SU-DHL-6 (cell line): ENCODE measurements around the gene GPR141.

ENCODE experiments used
- H2AFZ ChIP-seq: fragments of 200-600 bp; sonication (generic); 2 replicates; pipeline ENCODE4 v1.6.1; 2014; ENCODE audit warnings: low read depth, mild to moderate bottlenecking, moderate library complexity, mixed read lengths, antibody characterized with exemption, low read length; ENCODE audit not compliant: severe bottlenecking
- H3F3A ChIP-seq: fragments of 200-600 bp; shearing (Covaris generic); 2 replicates; pipeline ENCODE4 v1.6.0; 2016; ENCODE audit warnings: antibody characterized with exemption, mild to moderate bottlenecking; ENCODE audit not compliant: insufficient read depth
- H3K27ac ChIP-seq: fragments of 200-600 bp; sonication (generic); 2 replicates; pipeline ENCODE4 v1.5.1; 2016; ENCODE audit warnings: low read depth, mild to moderate bottlenecking, low read length, moderate library complexity, mixed read lengths
- H3K27me3 ChIP-seq: fragments of 200-600 bp; sonication (generic), shearing (Covaris generic); 2 replicates; pipeline ENCODE4 v1.6.0; 2014; ENCODE audit warnings: mild to moderate bottlenecking, low read length
- H3K36me3 ChIP-seq: fragments of 200-600 bp; sonication (generic); 2 replicates; pipeline ENCODE4 v1.6.1; 2014; ENCODE audit warnings: mild to moderate bottlenecking, low read length, mixed read lengths
- H3K4me2 ChIP-seq: fragments of 300-600, 200-600 bp; shearing (Covaris generic), sonication (generic); 2 replicates; pipeline ENCODE4 v1.6.0; 2014; ENCODE audit warnings: low read length, low read depth, mild to moderate bottlenecking; ENCODE audit not compliant: poor library complexity, severe bottlenecking
- H3K4me3 ChIP-seq: fragments of 200-600 bp; sonication (generic); 2 replicates; pipeline ENCODE4 v1.5.1; 2014; ENCODE audit warnings: antibody characterized with exemption, low read length, mild to moderate bottlenecking, mixed read lengths; ENCODE audit not compliant: insufficient read depth, poor library complexity, severe bottlenecking
- H3K79me2 ChIP-seq: fragments of 200-600 bp; sonication (generic); 2 replicates; pipeline ENCODE4 v1.6.1; 2014; ENCODE audit warnings: mild to moderate bottlenecking, low read length, moderate library complexity; ENCODE audit not compliant: insufficient read depth
- H3K9ac ChIP-seq: fragments of 200-600 bp; sonication (generic); 2 replicates; pipeline ENCODE4 v1.7.0; 2014; ENCODE audit warnings: mild to moderate bottlenecking, low read length
- H3K9me2 ChIP-seq: fragments of 200-600 bp; sonication (generic); replicated peaks from 2 replicates; pipeline ENCODE4 v1.6.1; 2014; ENCODE audit warnings: low read length; ENCODE audit not compliant: insufficient read depth
- H3K9me3 ChIP-seq: fragments of 200-600 bp; sonication (generic); 2 replicates; pipeline ENCODE4 v1.6.1; 2014; ENCODE audit warnings: low read length, mixed read lengths; ENCODE audit not compliant: insufficient read depth
- H4K20me1 ChIP-seq: fragments of 200-600 bp; sonication (generic); 2 replicates; pipeline ENCODE4 v1.6.1; 2014; ENCODE audit warnings: low read depth, mild to moderate bottlenecking, antibody characterized with exemption, low read length, moderate library complexity, mixed read lengths
- EZH2phosphoT487 ChIP-seq: fragments of 200-600 bp; sonication (generic), shearing (Covaris generic); conservative IDR thresholded peaks from 2 replicates; pipeline ENCODE4 v1.6.1; 2018; ENCODE audit warnings: mild to moderate bottlenecking, antibody characterized with exemption, low read length, moderate library complexity, mixed read lengths
- TF ChIP-seq, protein P1 (sequence below): fragments of 200-600 bp; sonication (generic); IDR thresholded peaks from one replicate; pipeline ENCODE4 v1.5.1; 2017; ENCODE audit warnings: antibody characterized with exemption, mild to moderate bottlenecking, low read length, moderate library complexity; ENCODE audit not compliant: insufficient read depth, poor library complexity, severe bottlenecking

GPR141 gene

DNA sequence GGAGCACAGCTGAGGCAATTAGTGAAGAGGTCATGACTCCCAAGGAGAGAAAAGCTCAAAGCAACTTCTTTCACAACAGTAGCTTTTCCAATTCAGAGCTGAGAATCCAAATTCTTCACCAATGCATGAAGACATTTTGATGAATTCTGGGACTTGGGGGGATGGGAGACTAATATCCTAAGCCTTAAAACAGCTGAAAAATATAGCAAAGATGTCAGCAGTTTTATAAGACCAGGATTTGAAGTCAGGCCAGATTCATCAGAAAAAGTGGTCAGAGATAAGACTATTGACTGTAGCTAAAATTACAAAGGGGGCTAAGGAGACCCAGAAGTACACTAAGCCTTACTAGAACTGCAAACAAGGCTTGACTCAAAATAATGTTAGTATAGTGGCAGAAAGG, 51.6 kb downstream of the GPR141 start:
- Histone ChIP-seq H4K20me1 (no peaks in the 10 kb centered on the region), H3K4me2 (no peak overlapping the region), H3F3A (no peaks in the 10 kb centered on the region), H3K27ac (no peak overlapping the region), H3K9ac (no peak overlapping the region), H3K27me3 (no peaks in the 10 kb centered on the region), H3K36me3 (no peaks in the 10 kb centered on the region), H3K9me3 (no peaks in the 10 kb centered on the region), H3K9me2 (no peaks in the 10 kb centered on the region), H3K4me3 (no peak overlapping the region), H3K79me2 (no peaks in the 10 kb centered on the region), H2AFZ (no peak overlapping the region)
- no peak for TF ChIP-seq EZH2phosphoT487

DNA sequence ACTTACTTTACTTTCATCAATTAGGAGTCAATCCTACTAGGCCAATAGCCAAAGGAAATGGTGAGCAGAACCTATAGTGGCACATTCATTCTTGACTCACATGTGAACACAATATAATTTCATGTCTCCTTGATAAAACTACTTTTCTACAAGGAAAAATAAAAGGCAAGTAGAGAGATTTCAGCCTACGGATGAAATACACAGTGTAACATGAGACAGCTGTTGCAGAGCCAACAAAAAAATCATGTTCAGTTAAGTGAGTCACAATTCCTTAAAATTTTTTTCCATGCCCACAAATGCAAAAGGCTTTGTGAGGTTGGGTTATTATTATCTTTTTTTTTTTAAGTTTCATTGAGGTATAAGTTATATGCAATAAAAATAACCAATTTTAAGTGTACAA, 54.8 kb downstream of the GPR141 start:
- Histone ChIP-seq H3K9me3 (no peaks in the 10 kb centered on the region), H3K4me2 (no peak overlapping the region), H2AFZ (no peak overlapping the region), H3K36me3 (no peaks in the 10 kb centered on the region), H3K79me2 (no peaks in the 10 kb centered on the region), H3K9me2 (no peaks in the 10 kb centered on the region), H3K27me3 (no peaks in the 10 kb centered on the region), H3K4me3 (no peak overlapping the region), H3F3A (no peaks in the 10 kb centered on the region), H3K9ac (no peak overlapping the region), H4K20me1 (no peaks in the 10 kb centered on the region), H3K27ac (no peak overlapping the region)
- TF ChIP-seq, protein P1, sequence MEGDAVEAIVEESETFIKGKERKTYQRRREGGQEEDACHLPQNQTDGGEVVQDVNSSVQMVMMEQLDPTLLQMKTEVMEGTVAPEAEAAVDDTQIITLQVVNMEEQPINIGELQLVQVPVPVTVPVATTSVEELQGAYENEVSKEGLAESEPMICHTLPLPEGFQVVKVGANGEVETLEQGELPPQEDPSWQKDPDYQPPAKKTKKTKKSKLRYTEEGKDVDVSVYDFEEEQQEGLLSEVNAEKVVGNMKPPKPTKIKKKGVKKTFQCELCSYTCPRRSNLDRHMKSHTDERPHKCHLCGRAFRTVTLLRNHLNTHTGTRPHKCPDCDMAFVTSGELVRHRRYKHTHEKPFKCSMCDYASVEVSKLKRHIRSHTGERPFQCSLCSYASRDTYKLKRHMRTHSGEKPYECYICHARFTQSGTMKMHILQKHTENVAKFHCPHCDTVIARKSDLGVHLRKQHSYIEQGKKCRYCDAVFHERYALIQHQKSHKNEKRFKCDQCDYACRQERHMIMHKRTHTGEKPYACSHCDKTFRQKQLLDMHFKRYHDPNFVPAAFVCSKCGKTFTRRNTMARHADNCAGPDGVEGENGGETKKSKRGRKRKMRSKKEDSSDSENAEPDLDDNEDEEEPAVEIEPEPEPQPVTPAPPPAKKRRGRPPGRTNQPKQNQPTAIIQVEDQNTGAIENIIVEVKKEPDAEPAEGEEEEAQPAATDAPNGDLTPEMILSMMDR, result no peak
- TF ChIP-seq EZH2phosphoT487, result no peak

DNA sequence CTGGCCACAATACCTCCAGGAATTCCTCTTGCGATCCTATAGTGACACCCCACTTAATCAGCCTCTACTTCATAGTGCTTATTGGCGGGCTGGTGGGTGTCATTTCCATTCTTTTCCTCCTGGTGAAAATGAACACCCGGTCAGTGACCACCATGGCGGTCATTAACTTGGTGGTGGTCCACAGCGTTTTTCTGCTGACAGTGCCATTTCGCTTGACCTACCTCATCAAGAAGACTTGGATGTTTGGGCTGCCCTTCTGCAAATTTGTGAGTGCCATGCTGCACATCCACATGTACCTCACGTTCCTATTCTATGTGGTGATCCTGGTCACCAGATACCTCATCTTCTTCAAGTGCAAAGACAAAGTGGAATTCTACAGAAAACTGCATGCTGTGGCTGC, 56.8 kb downstream of the GPR141 start:
- no peaks in the 10 kb centered on the region for H4K20me1 ChIP-seq
- no peak overlapping the region for H2AFZ ChIP-seq
- H3K4me2 ChIP-seq, result no peak overlapping the region
- no peaks in the 10 kb centered on the region for H3K36me3 ChIP-seq
- no peaks in the 10 kb centered on the region for H3K9me2 ChIP-seq
- TF ChIP-seq EZH2phosphoT487, result no peak
- TF ChIP-seq, protein P1, result no peak
- no peaks in the 10 kb centered on the region for H3K79me2 ChIP-seq
- H3K27ac ChIP-seq, result no peak overlapping the region
- no peaks in the 10 kb centered on the region for H3F3A ChIP-seq
- H3K4me3 ChIP-seq, result no peak overlapping the region
- H3K9ac ChIP-seq, result no peak overlapping the region
- H3K27me3 ChIP-seq, result no peaks in the 10 kb centered on the region
- H3K9me3 ChIP-seq, result no peaks in the 10 kb centered on the region

DNA sequence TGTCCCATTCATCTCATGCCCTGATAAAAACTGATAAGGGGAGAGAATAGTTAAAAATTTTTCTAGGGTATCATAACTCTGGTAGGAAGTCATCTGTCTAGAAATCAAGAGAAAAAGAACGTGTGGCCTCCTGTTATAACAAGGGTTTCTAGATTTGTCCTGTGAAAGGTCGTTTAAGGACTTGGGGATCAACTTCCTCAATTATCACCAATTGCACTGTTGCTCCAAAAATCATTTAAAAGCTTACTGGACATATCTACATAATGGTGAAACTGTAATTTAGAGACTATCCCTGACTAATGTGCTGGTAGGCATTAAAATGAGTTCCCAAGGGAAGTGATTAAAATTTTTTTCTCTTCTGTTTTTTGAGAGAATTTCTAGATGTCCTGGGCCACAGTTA, 58.2 kb downstream of the GPR141 start:
- Histone ChIP-seq H3K9ac (no peak overlapping the region), H3K9me2 (no peaks in the 10 kb centered on the region), H3F3A (no peaks in the 10 kb centered on the region), H4K20me1 (no peaks in the 10 kb centered on the region), H3K9me3 (no peaks in the 10 kb centered on the region), H3K4me3 (no peak overlapping the region), H3K79me2 (no peaks in the 10 kb centered on the region), H3K4me2 (no peak overlapping the region), H3K27ac (no peak overlapping the region), H2AFZ (no peak overlapping the region), H3K27me3 (0 out of 2 replicates have a peak, but pooled peaks cover 3% of the 10 kb centered on the region), H3K36me3 (no peaks in the 10 kb centered on the region)
- TF ChIP-seq, protein P1, result no peak
